Ishikawa (cell line): ENCODE measurements around the gene PSD4.
A peak's percentile ranks its signal among the peaks of the same experiment; 100 is the strongest.

ENCODE experiments used
- CEBPB ChIP-seq: IDR thresholded peaks from 2 replicates; pipeline ENCODE4 v1.6.1; 2012
- CREB1 ChIP-seq: IDR thresholded peaks from 2 replicates; pipeline ENCODE4 v1.6.1; 2012; ENCODE audit warnings: low read depth
- EGR1 ChIP-seq: IDR thresholded peaks from 2 replicates; pipeline ENCODE4 v1.6.1; 2012
- EP300 ChIP-seq: IDR thresholded peaks from 2 replicates; pipeline ENCODE4 v1.6.1; 2012; ENCODE audit warnings: borderline replicate concordance
- FOXM1 ChIP-seq: IDR thresholded peaks from 2 replicates; pipeline ENCODE4 v1.6.1; 2012; ENCODE audit warnings: low read depth, borderline replicate concordance
- MAX ChIP-seq: IDR thresholded peaks from 2 replicates; pipeline ENCODE4 v1.6.1; 2012
- NFIC ChIP-seq: IDR thresholded peaks from 2 replicates; pipeline ENCODE4 v1.6.1; 2012
- REST ChIP-seq: IDR thresholded peaks from 2 replicates; pipeline ENCODE4 v1.6.1; 2012; ENCODE audit warnings: low read depth, mild to moderate bottlenecking
- TAF1 ChIP-seq: IDR thresholded peaks from 2 replicates; pipeline ENCODE4 v1.6.1; 2012; ENCODE audit warnings: low read depth, mild to moderate bottlenecking
- TCF12 ChIP-seq: IDR thresholded peaks from 2 replicates; pipeline ENCODE4 v1.6.1; 2012; ENCODE audit warnings: low read depth
- TEAD4 ChIP-seq: IDR thresholded peaks from 2 replicates; pipeline ENCODE4 v1.6.1; 2012
- USF1 ChIP-seq: IDR thresholded peaks from 2 replicates; pipeline ENCODE4 v1.6.1; 2012
- YY1 ChIP-seq: IDR thresholded peaks from 2 replicates; pipeline ENCODE4 v1.6.1; 2012; ENCODE audit warnings: low read depth
- ZBTB7A ChIP-seq: IDR thresholded peaks from 2 replicates; pipeline ENCODE4 v1.6.1; 2012; ENCODE audit warnings: low read depth

- TF ChIP-seq EP300, result no peak
- no peak for TF ChIP-seq YY1
- TF ChIP-seq TCF12, result no peak
- no peak for TF ChIP-seq NFIC
- TF ChIP-seq TAF1, result no peak
- TF ChIP-seq CEBPB, result no peak
- TF ChIP-seq USF1, result 0 out of 2 replicates have a peak, but pooled peaks have one; percentile 1
- TF ChIP-seq EGR1, result no peak
- no peak for TF ChIP-seq FOXM1
- no peak for TF ChIP-seq REST
- no peak for TF ChIP-seq MAX
- TF ChIP-seq ZBTB7A, result no peak
- TF ChIP-seq TEAD4, result no peak
- TF ChIP-seq CREB1, result no peak
Measured at GRCh38 chr2:113156278-113157117, 17.3 kb upstream of the PSD4 start.
